ENCODE measurements around the gene SYT8.

Gene SYT8

DNA sequence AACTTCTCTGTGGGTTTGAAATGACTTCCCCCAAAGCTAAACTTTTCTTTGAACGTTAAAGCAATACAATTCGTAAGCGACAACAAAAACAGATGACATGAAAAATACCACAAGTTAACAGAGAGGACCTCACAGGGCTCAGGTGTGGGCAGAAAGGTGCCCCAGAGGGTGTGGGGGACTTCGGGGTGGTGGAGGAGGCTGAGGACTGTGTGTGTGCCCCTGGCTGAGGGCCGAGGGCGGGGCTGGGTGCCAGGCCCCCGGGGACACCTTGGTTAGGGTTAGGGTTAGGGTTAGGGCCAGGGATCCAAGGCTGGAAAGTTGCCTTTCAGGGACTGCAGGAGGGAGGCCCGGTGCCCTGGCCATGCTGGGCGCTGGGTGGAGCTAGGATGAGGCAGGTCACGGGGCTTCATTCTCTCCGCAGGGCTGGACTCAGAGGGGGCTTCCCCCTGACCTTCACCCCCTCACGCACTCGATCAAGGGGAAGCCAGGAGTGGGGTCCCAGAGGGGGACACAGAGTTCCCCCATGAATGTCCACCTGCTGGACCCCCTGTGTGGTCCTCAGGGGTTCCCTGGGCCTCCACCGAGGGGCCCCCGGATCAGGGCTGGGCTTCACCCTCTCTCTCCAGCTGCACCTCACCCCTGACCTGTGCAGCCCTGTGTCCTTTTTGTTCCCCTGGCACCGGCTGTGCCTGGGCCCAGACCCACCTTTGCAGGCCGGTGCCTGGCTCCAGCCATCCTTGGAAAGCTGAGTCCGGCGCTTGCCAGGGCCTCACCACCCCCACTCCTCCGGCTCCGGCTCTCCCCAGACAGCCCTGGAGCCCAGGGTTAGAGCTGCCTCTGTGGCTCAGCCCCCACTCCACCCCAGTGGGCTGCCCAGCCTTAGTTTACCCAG is 11.0 kb downstream of the SYT8 start:
- Histone ChIP-seq H3K9ac (ENCODE audit: low read depth, low read length) (no peak overlapping the region), H3K27me3 (ENCODE audit: insufficient read depth, low read length, poor library complexity) (peaks cover 6% of the 10 kb centered on the region), H3K4me1 (ENCODE audit: insufficient read depth, low read length) (no peaks in the 10 kb centered on the region), H3K27ac (ENCODE audit: low read length) (no peak overlapping the region), H3K4me2 (ENCODE audit: insufficient read depth, low read length) (no peak overlapping the region), H3K36me3 (ENCODE audit: insufficient read depth, low read length) (no peaks in the 10 kb centered on the region), H4K20me1 (ENCODE audit: insufficient read depth, low read length) (no peaks in the 10 kb centered on the region; the same call in 1 of the 2 replicates), H3K79me2 (ENCODE audit: insufficient read depth, low read length) (no peaks in the 10 kb centered on the region), H3K4me3 (ENCODE audit: low read depth in 1 of 2, low read length in 2 of 2) (no peak overlapping the region), H2AFZ (ENCODE audit: low read depth, low read length) (no peak overlapping the region), H3K9me3 (ENCODE audit: insufficient read depth, low read length, severe bottlenecking) (no peaks in the 10 kb centered on the region)
- DNase-seq (no peak), ATAC-seq (ENCODE audit: insufficient read depth, low read depth) (no peak)
- TF ChIP-seq, protein P1, sequence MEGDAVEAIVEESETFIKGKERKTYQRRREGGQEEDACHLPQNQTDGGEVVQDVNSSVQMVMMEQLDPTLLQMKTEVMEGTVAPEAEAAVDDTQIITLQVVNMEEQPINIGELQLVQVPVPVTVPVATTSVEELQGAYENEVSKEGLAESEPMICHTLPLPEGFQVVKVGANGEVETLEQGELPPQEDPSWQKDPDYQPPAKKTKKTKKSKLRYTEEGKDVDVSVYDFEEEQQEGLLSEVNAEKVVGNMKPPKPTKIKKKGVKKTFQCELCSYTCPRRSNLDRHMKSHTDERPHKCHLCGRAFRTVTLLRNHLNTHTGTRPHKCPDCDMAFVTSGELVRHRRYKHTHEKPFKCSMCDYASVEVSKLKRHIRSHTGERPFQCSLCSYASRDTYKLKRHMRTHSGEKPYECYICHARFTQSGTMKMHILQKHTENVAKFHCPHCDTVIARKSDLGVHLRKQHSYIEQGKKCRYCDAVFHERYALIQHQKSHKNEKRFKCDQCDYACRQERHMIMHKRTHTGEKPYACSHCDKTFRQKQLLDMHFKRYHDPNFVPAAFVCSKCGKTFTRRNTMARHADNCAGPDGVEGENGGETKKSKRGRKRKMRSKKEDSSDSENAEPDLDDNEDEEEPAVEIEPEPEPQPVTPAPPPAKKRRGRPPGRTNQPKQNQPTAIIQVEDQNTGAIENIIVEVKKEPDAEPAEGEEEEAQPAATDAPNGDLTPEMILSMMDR (IDR thresholded peaks at IDR 0.05; ENCODE audit: borderline replicate concordance, extremely low read depth, low read length, poor library complexity, severe bottlenecking) = no peak
- TF ChIP-seq EZH2 (IDR thresholded peaks at IDR 0.05; ENCODE audit: borderline replicate concordance, low read depth, low read length, severe bottlenecking) = no peak

DNA sequence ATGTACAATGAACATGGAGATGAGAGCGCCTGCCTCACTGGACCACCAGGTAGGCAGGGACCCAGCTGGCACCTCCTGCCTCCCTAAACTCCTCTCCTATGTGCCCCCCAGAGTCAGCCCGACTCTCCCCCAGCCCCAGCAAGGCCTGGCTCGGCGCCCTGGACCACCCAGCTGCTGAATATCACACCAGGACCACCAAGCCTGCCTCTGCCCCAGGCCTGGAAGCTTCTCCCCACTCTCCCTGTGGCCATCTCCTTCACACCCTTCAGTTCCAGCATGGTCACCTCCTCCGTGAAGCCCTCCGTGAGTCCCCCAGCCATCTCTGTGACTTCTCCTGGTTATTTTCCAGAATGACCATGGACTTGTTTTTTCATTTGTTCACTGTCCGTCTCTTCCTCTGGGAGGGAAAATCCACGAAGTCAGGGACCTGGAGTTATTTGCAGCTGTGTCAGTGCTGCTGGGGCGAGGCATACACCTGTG is 11.7 kb downstream of the SYT8 start:
- H3K9ac ChIP-seq (ENCODE audit: low read depth, low read length) = no peak overlapping the region
- H3K79me2 ChIP-seq (ENCODE audit: insufficient read depth, low read length) = no peaks in the 10 kb centered on the region
- no peak overlapping the region for H3K27ac ChIP-seq (ENCODE audit: low read length)
- H3K36me3 ChIP-seq (ENCODE audit: insufficient read depth, low read length) = no peaks in the 10 kb centered on the region
- DNase-seq (no peak), ATAC-seq (ENCODE audit: insufficient read depth, low read depth) (no peak)
- H3K4me3 ChIP-seq (ENCODE audit: low read depth in 1 of 2, low read length in 2 of 2) = no peak overlapping the region
- H4K20me1 ChIP-seq (ENCODE audit: insufficient read depth, low read length) = no peaks in the 10 kb centered on the region; the same call in 1 of the 2 replicates
- H3K9me3 ChIP-seq (ENCODE audit: insufficient read depth, low read length, severe bottlenecking) = no peaks in the 10 kb centered on the region
- no peak for TF ChIP-seq EZH2 (IDR thresholded peaks at IDR 0.05; ENCODE audit: borderline replicate concordance, low read depth, low read length, severe bottlenecking)
- TF ChIP-seq, protein P1 (IDR thresholded peaks at IDR 0.05; ENCODE audit: borderline replicate concordance, extremely low read depth, low read length, poor library complexity, severe bottlenecking) = no peak
- H2AFZ ChIP-seq (ENCODE audit: low read depth, low read length) = no peak overlapping the region
- H3K4me1 ChIP-seq (ENCODE audit: insufficient read depth, low read length) = no peaks in the 10 kb centered on the region
- H3K4me2 ChIP-seq (ENCODE audit: insufficient read depth, low read length) = no peak overlapping the region
- peaks cover 6% of the 10 kb centered on the region for H3K27me3 ChIP-seq (ENCODE audit: insufficient read depth, low read length, poor library complexity)

DNA sequence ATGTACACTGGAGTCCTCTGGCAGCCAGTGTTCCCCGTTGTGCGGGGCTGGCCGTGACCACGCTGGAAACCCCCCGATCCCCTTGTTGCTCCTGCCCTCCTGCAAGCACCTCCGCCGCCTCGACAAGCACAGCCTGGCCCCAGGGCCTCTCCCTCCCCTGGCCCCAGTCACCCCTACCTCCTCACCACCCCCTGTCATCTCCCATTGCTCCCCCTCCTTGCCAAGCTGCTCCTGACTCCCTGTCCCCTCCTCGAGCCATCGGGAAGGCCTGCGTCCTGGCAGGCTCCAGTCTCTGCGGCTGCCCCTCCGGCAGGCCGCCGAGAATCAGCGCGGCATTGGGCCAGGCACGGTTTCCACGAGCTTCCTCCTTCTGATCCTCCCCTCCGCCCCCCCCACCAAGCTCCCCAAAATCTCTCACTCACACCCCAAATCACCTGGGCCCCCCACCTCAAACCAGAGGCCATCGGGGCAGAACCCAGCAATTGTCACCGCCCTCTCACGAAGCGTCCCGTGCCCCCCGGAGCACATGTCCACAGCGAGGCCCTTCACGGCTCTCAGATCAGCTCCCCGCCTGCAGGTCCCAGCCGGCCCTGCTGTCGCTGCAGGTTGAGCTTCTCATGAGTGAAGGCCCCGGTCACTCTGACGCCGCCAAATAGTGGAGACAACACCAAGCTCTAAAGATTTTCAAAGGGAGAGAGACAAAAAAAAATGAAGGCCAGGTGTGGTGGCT is 12.4 kb downstream of the SYT8 start:
- H3K27me3 ChIP-seq (ENCODE audit: insufficient read depth, low read length, poor library complexity) = peaks cover 6% of the 10 kb centered on the region
- no peak overlapping the region for H3K27ac ChIP-seq (ENCODE audit: low read length)
- ATAC-seq (ENCODE audit: insufficient read depth, low read depth) = no peak
- H3K4me3 ChIP-seq (ENCODE audit: low read depth in 1 of 2, low read length in 2 of 2) = no peak overlapping the region
- no peak overlapping the region for H2AFZ ChIP-seq (ENCODE audit: low read depth, low read length)
- no peaks in the 10 kb centered on the region for H3K79me2 ChIP-seq (ENCODE audit: insufficient read depth, low read length)
- TF ChIP-seq EZH2 (IDR thresholded peaks at IDR 0.05; ENCODE audit: borderline replicate concordance, low read depth, low read length, severe bottlenecking) = no peak
- TF ChIP-seq, protein P1 (IDR thresholded peaks at IDR 0.05; ENCODE audit: borderline replicate concordance, extremely low read depth, low read length, poor library complexity, severe bottlenecking) = no peak
- no peaks in the 10 kb centered on the region for H3K36me3 ChIP-seq (ENCODE audit: insufficient read depth, low read length)
- no peaks in the 10 kb centered on the region; the same call in 1 of the 2 replicates for H4K20me1 ChIP-seq (ENCODE audit: insufficient read depth, low read length)
- no peak overlapping the region for H3K9ac ChIP-seq (ENCODE audit: low read depth, low read length)
- no peaks in the 10 kb centered on the region for H3K9me3 ChIP-seq (ENCODE audit: insufficient read depth, low read length, severe bottlenecking)
- H3K4me2 ChIP-seq (ENCODE audit: insufficient read depth, low read length) = no peak overlapping the region
- H3K4me1 ChIP-seq (ENCODE audit: insufficient read depth, low read length) = peaks cover 6% of the 10 kb centered on the region
- DNase-seq = no peak
